ENCODE measurements around the gene ORM1. TPM values are rescaled to one million over a fixed set of nuclear protein-coding genes. Genes with fewer than 3 reads are reported as not detected.

The ORM1 gene
- total RNA-seq, 1 donor from 2014 or later = not detected

GRCh38 chr9:114346146-114346545 is 23.2 kb downstream of the ORM1 start:
- no peak for DNase-seq
- no peak for TF ChIP-seq CTCF (IDR thresholded peaks at IDR 0.05; ENCODE audit: borderline replicate concordance)
- intact Hi-C loops (cut with micrococcal nuclease) = no loop called here
- H3K36me3 ChIP-seq = peaks cover 92% of the 10 kb centered on the region
- peaks cover 10% of the 10 kb centered on the region for H3K4me1 ChIP-seq
- H3K4me3 ChIP-seq = no peak overlapping the region
- H3K9me3 ChIP-seq (replicated peaks) = no peaks in the 10 kb centered on the region
- no peak overlapping the region for H3K27ac ChIP-seq (replicated peaks)
- no peaks in the 10 kb centered on the region for H3K27me3 ChIP-seq (ENCODE audit: low read depth)

GRCh38 chr9:114347675-114348074 is 24.8 kb downstream of the ORM1 start:
- intact Hi-C loops (cut with micrococcal nuclease) = no loop called here
- Histone ChIP-seq H3K27ac (replicated peaks) (no peak overlapping the region), H3K9me3 (replicated peaks) (no peaks in the 10 kb centered on the region), H3K36me3 (peaks cover 88% of the 10 kb centered on the region), H3K27me3 (ENCODE audit: low read depth) (no peaks in the 10 kb centered on the region), H3K4me1 (peaks cover 10% of the 10 kb centered on the region), H3K4me3 (no peak overlapping the region)
- TF ChIP-seq CTCF (IDR thresholded peaks at IDR 0.05; ENCODE audit: borderline replicate concordance) = no peak
- no peak for DNase-seq

GRCh38 chr9:114348261-114348905 is 25.5 kb downstream of the ORM1 start:
- Histone ChIP-seq H3K4me1 (peaks cover 10% of the 10 kb centered on the region), H3K27me3 (ENCODE audit: low read depth) (no peaks in the 10 kb centered on the region), H3K27ac (replicated peaks) (no peak overlapping the region), H3K9me3 (replicated peaks) (no peaks in the 10 kb centered on the region), H3K36me3 (peaks cover 86% of the 10 kb centered on the region), H3K4me3 (no peak overlapping the region)
- intact Hi-C loops (cut with micrococcal nuclease) = no loop called here
- no peak for DNase-seq
- no peak for TF ChIP-seq CTCF (IDR thresholded peaks at IDR 0.05; ENCODE audit: borderline replicate concordance)

GRCh38 chr9:114348906-114349482 is 26.1 kb downstream of the ORM1 start:
- intact Hi-C loops (cut with micrococcal nuclease) = no loop called here
- no peak for TF ChIP-seq CTCF (IDR thresholded peaks at IDR 0.05; ENCODE audit: borderline replicate concordance)
- Histone ChIP-seq H3K4me3 (no peak overlapping the region), H3K27me3 (ENCODE audit: low read depth) (no peaks in the 10 kb centered on the region), H3K9me3 (replicated peaks) (no peaks in the 10 kb centered on the region), H3K4me1 (peaks cover 10% of the 10 kb centered on the region), H3K36me3 (peaks cover 84% of the 10 kb centered on the region), H3K27ac (replicated peaks) (no peak overlapping the region)
- no peak for DNase-seq

- Histone ChIP-seq H3K27me3 (ENCODE audit: low read depth) (no peaks in the 10 kb centered on the region), H3K9me3 (replicated peaks) (no peaks in the 10 kb centered on the region), H3K4me1 (peaks cover 10% of the 10 kb centered on the region), H3K36me3 (peaks cover 80% of the 10 kb centered on the region), H3K27ac (replicated peaks) (no peak overlapping the region), H3K4me3 (no peak overlapping the region)
- intact Hi-C loops (cut with micrococcal nuclease) = no loop called here
- TF ChIP-seq CTCF (IDR thresholded peaks at IDR 0.05; ENCODE audit: borderline replicate concordance) = no peak
- DNase-seq = no peak
These were observed 27.0 kb downstream of the ORM1 start for GRCh38 chr9:114349713-114350480.

All from left ventricle myocardium inferior (tissue), 1 donor.